K562 (cell line): ENCODE measurements around the gene ZKSCAN4. TPM values are rescaled to one million over a fixed set of nuclear protein-coding genes. Genes with fewer than 3 reads are reported as not detected.

ENCODE experiments used
- BCOR ChIP-seq: fragments of 450-650 bp; IDR thresholded peaks from 2 replicates; pipeline ENCODE4 v1.6.1; 2016
- FIP1L1 ChIP-seq: fragments of 200-400 bp; formaldehyde crosslinking; IDR thresholded peaks from 2 replicates; pipeline ENCODE4 v1.6.1; 2018; ENCODE audit warnings: mild to moderate bottlenecking, low read depth, low read length; ENCODE audit not compliant: poor library complexity, severe bottlenecking
- FUS ChIP-seq: fragments of 200-400 bp; formaldehyde crosslinking; optimal IDR thresholded peaks from 2 replicates; pipeline ENCODE3; 2017; ENCODE audit warnings: low read depth, low read length
- IRF2 ChIP-seq: sonication (generic); formaldehyde crosslinking; IDR thresholded peaks from 2 replicates; pipeline ENCODE4 v1.8.1; 2022; ENCODE audit warnings: mild to moderate bottlenecking, missing genetic modification reagents
- KDM4B ChIP-seq, 2 experiments: fragments of 450-650 bp in 1 of 2; sonication (generic) in 1 of 2; IDR thresholded peaks; 2 replicates each; pipeline ENCODE4 v1.6.1; 2016 to 2017; ENCODE audit warnings: borderline replicate concordance in 2 of 2, antibody characterized with exemption in 1 of 2, low read depth in 1 of 2, mild to moderate bottlenecking in 1 of 2
- KLF6 ChIP-seq: fragments of 250-450 bp; sonication (Bioruptor Pico); IDR thresholded peaks from 2 replicates; pipeline ENCODE4 v1.4.0; 2020; ENCODE audit warnings: mild to moderate bottlenecking, moderate library complexity, borderline replicate concordance
- MAX ChIP-seq: sonication (generic); formaldehyde crosslinking; IDR thresholded peaks from 2 replicates; pipeline ENCODE4 v1.9.0; 2022; ENCODE audit warnings: mild to moderate bottlenecking, missing genetic modification reagents
- MTA2 ChIP-seq: fragments of 450-650 bp; IDR thresholded peaks from 2 replicates; pipeline ENCODE4 v1.6.1; 2016; ENCODE audit warnings: low read depth
- MYC ChIP-seq, 2 experiments: fragments of 250-450 bp in 1 of 2; sonication (Bioruptor Pico) in 1 of 2; IDR thresholded peaks; 2 replicates each; pipeline versions ENCODE4 v1.5.1 to v1.6.1; 2012 to 2021; ENCODE audit warnings: low read depth in 2 of 2, borderline replicate concordance in 1 of 2, improper control_type of control experiment in 1 of 2, low read length in 1 of 2, mild to moderate bottlenecking in 1 of 2, moderate library complexity in 1 of 2
- NCOA4 ChIP-seq: fragments of 450-650 bp; IDR thresholded peaks from 2 replicates; pipeline ENCODE4 v1.6.1; 2018; ENCODE audit warnings: mild to moderate bottlenecking; ENCODE audit not compliant: partially characterized antibody
- SIN3A ChIP-seq, 2 experiments: fragments of 150-350 bp in 1 of 2; IDR thresholded peaks; 2 replicates each; pipeline ENCODE4 v1.6.1; 2011 to 2016; ENCODE audit warnings: borderline replicate concordance in 2 of 2, low read depth in 2 of 2, low read length in 2 of 2, mild to moderate bottlenecking in 2 of 2, moderate library complexity in 2 of 2; ENCODE audit not compliant: control insufficient read depth in 1 of 2
- SNAPC5 ChIP-seq: fragments of 250-450 bp; sonication (Bioruptor Pico); IDR thresholded peaks from 2 replicates; pipeline ENCODE4 v1.8.0; 2021; ENCODE audit warnings: moderate library complexity, mild to moderate bottlenecking, inconsistent platforms
- SPI1 ChIP-seq: IDR thresholded peaks from 2 replicates; pipeline ENCODE4 v1.6.1; 2011; ENCODE audit warnings: low read depth, low read length, control low read depth, borderline replicate concordance
- SRF ChIP-seq, 2 experiments: fragments of 250-450, 450-650 bp in 1 of 2; sonication (Bioruptor Pico) in 1 of 2; sonication (generic) in 1 of 2; formaldehyde crosslinking; IDR thresholded peaks; 2 replicates each; pipeline versions ENCODE4 v1.5.0 to v1.5.1; 2020 to 2022; ENCODE audit warnings: mild to moderate bottlenecking in 1 of 2, missing genetic modification reagents in 1 of 2
- SRSF7 ChIP-seq: fragments of 200-400 bp; formaldehyde crosslinking; optimal IDR thresholded peaks from 2 replicates; pipeline ENCODE3; 2017; ENCODE audit warnings: mild to moderate bottlenecking, low read depth, low read length
- TFE3 ChIP-seq: fragments of 450-650 bp; formaldehyde crosslinking; IDR thresholded peaks from 2 replicates; pipeline ENCODE4 v1.4.0; 2020; ENCODE audit warnings: mild to moderate bottlenecking, mixed read lengths
- ZFP1 ChIP-seq: fragments of 450-650 bp; formaldehyde crosslinking; IDR thresholded peaks from 2 replicates; pipeline ENCODE4 v1.4.0; 2020; ENCODE audit warnings: mild to moderate bottlenecking, mixed read lengths
- ZFPM2 ChIP-seq: fragments of 250-450 bp; sonication (Bioruptor Pico); IDR thresholded peaks from 2 replicates; pipeline ENCODE4 v1.5.1; 2022; ENCODE audit warnings: mild to moderate bottlenecking
- ZFX ChIP-seq: sonication (generic); formaldehyde crosslinking; IDR thresholded peaks from 2 replicates; pipeline ENCODE4 v1.8.0; 2022; ENCODE audit warnings: mild to moderate bottlenecking, missing genetic modification reagents, moderate library complexity
- ZNF76 ChIP-seq: fragments of 250-450 bp; sonication (Bioruptor Pico); IDR thresholded peaks from 2 replicates; pipeline ENCODE4 v1.4.0; 2020; ENCODE audit warnings: mild to moderate bottlenecking, moderate library complexity, borderline replicate concordance
- ZNF766 ChIP-seq: fragments of 200-800 bp; sonication (Bioruptor generic); conservative IDR thresholded peaks from 2 replicates; pipeline ENCODE4 v1.6.1; 2016; ENCODE audit warnings: missing genetic modification characterization, missing compliant biosample characterization
- polyA plus RNA-seq, 8 experiments: library from polyadenylated mRNA; depleted of rRNA in 4 of 8; stranded (reverse) in 5 of 8; unstranded in 3 of 8; fragments of >200 nt; fragmentation: Nextera tagmentation in 2 of 8; fragmentation: Illumina TruSeq in 1 of 8; extraction: Ambion mirVana in 2 of 8; extraction: Trizol in 1 of 8; gene quantifications; 2 replicates each; pipeline versions ENCODE4 v1.2.1 to v1.2.3, GENCODE V29; 2011 to 2014; ENCODE audit warnings: inconsistent platforms in 1 of 8, missing spikeins in 1 of 8
- total RNA-seq, 7 experiments: library from RNA; depleted of rRNA in 6 of 7; stranded (reverse); fragments of >200 nt in 6 of 7; fragmentation: Illumina TruSeq in 2 of 7; extraction: Trizol in 2 of 7; gene quantifications; 2 replicates each; pipeline versions ENCODE4 v1.2.1 to v1.2.3, GENCODE V29; 2011 to 2021; ENCODE audit warnings: low replicate concordance in 1 of 7
- TF ChIP-seq, protein P1 (sequence below): sonication (generic); formaldehyde crosslinking; IDR thresholded peaks from 2 replicates; pipeline ENCODE4 v1.8.1; 2022; ENCODE audit warnings: missing genetic modification reagents
- TF ChIP-seq, protein P2 (sequence below): fragments of 250-450 bp; sonication (Bioruptor Pico); IDR thresholded peaks from 2 replicates; pipeline ENCODE4 v1.8.0; 2021; ENCODE audit warnings: mild to moderate bottlenecking, moderate library complexity

The ZKSCAN4 gene
- total and polyA plus RNA-seq, 9 of the 15 experiments (the other 6 are each of a cell fraction or from before 2014, with no cell fraction given) = 1.2 to 5.3 (median 4.7) TPM

GRCh38 chr6:28212510-28213212, 39.4 kb downstream of the ZKSCAN4 start (continued):
- TF ChIP-seq, protein P1, sequence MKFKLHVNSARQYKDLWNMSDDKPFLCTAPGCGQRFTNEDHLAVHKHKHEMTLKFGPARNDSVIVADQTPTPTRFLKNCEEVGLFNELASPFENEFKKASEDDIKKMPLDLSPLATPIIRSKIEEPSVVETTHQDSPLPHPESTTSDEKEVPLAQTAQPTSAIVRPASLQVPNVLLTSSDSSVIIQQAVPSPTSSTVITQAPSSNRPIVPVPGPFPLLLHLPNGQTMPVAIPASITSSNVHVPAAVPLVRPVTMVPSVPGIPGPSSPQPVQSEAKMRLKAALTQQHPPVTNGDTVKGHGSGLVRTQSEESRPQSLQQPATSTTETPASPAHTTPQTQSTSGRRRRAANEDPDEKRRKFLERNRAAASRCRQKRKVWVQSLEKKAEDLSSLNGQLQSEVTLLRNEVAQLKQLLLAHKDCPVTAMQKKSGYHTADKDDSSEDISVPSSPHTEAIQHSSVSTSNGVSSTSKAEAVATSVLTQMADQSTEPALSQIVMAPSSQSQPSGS (CRISPR knock-in tag) = no peak
- TF ChIP-seq TFE3 = no peak
- 0 out of 2 replicates have a peak, but pooled peaks have one; percentile 42 for TF ChIP-seq ZFX (CRISPR knock-in tag)
- TF ChIP-seq ZFP1 = no peak; the same call in 1 of the 2 replicates
- TF ChIP-seq, protein P2, sequence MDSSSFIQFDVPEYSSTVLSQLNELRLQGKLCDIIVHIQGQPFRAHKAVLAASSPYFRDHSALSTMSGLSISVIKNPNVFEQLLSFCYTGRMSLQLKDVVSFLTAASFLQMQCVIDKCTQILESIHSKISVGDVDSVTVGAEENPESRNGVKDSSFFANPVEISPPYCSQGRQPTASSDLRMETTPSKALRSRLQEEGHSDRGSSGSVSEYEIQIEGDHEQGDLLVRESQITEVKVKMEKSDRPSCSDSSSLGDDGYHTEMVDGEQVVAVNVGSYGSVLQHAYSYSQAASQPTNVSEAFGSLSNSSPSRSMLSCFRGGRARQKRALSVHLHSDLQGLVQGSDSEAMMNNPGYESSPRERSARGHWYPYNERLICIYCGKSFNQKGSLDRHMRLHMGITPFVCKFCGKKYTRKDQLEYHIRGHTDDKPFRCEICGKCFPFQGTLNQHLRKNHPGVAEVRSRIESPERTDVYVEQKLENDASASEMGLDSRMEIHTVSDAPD (CRISPR knock-in tag) = no peak
- no peak for TF ChIP-seq SRSF7
- TF ChIP-seq FIP1L1 = no peak
- TF ChIP-seq MTA2 = no peak
- TF ChIP-seq MAX (CRISPR knock-in tag) = peak; percentile 88
- no peak for TF ChIP-seq FUS
- TF ChIP-seq SNAPC5 = no peak
- TF ChIP-seq ZFPM2 (CRISPR knock-in tag) = no peak
- TF ChIP-seq KDM4B (IDR thresholded peaks at IDR 0.05; ENCODE audit: borderline replicate concordance in 2 of 2, low read depth in 1 of 2) = no peak
- peak; percentile 50; the same call in 1 of the 2 replicates for TF ChIP-seq ZNF766 (CRISPR knock-in tag)
- TF ChIP-seq NCOA4 = no peak
- no peak for TF ChIP-seq KLF6 (CRISPR knock-in tag)
- no peak for TF ChIP-seq IRF2 (CRISPR knock-in tag)
- no peak for TF ChIP-seq SPI1
- TF ChIP-seq BCOR = peak; percentile 68
- peak; percentile 89 for TF ChIP-seq MYC (IDR thresholded peaks at IDR 0.05; ENCODE audit: low read depth, low read length)
- no peak for TF ChIP-seq MYC (CRISPR knock-in tag; IDR thresholded peaks at IDR 0.05; ENCODE audit: borderline replicate concordance, low read depth)
- 0 out of 2 replicates have a peak, but pooled peaks have one; percentile 51 for TF ChIP-seq ZNF76 (CRISPR knock-in tag)
- TF ChIP-seq SRF (CRISPR knock-in tag; IDR thresholded peaks at IDR 0.05) = no peak; a peak in 1 of 4 replicates
- peak in 1 of 2 experiments; percentile 91; a peak in 1 of 4 replicates for TF ChIP-seq SIN3A (IDR thresholded peaks at IDR 0.05; ENCODE audit: borderline replicate concordance in 2 of 2, control insufficient read depth in 1 of 2, low read depth in 2 of 2, low read length in 2 of 2)
